Endothelial cell of umbilical vein (primary cell): ENCODE results near the gene GRM4. TPM values are rescaled to one million over a fixed set of nuclear protein-coding genes. Genes with fewer than 3 reads are reported as not detected.

Experiments used
- BruUV-seq: library from RNA; stranded (reverse); fragments of 400-500 nt; replicated peaks from 2 replicates; lab custom pipeline; 2021; lab: Mats Ljungman, UMichigan
- CTCF ChIA-PET: fragments of 300-600, 350-600 bp; sonication (Branson Sonifier 250); formaldehyde crosslinking; loops from one replicate; lab custom pipeline; 2021; ENCODE audit warnings: antibody characterized with exemption, inconsistent platforms; lab: Charles Lee
- POLR2A ChIA-PET: fragments of 300-600, 350-600 bp; sonication (Branson Sonifier 250); formaldehyde crosslinking; loops from one replicate; lab custom pipeline; 2021; ENCODE audit warnings: antibody characterized with exemption, inconsistent platforms; lab: Charles Lee
- DNase-seq: peaks from one replicate; pipeline ENCODE4 v3.0.0-alpha.2; 2011; ENCODE audit warnings: low read depth, low spot score
- FAIRE-seq: peaks from 2 replicates; lab custom pipeline; 2011; peaks lifted over from hg19 to GRCh38; lab: Jason Lieb, UNC
- H2AFZ ChIP-seq: 2 replicates; pipeline ENCODE4 v1.6.0; 2012; ENCODE audit warnings: low read depth, low read length, control low read depth, inconsistent platforms
- H3K27ac ChIP-seq: 2 replicates; pipeline ENCODE4 v1.5.1; 2011; ENCODE audit warnings: low read depth, mild to moderate bottlenecking, control low read depth, low read length, moderate library complexity; ENCODE audit not compliant: insufficient read depth
- H3K27me3 ChIP-seq, 2 experiments: 2 replicates each; pipeline versions ENCODE4 v1.6.0 to v1.6.1; 2011; ENCODE audit warnings: low read length in 2 of 2, mixed read lengths in 1 of 2; ENCODE audit not compliant: control insufficient read depth in 2 of 2, insufficient read depth in 2 of 2
- H3K36me3 ChIP-seq, 2 experiments: 2 replicates in 1 of 2; 3 replicates in 1 of 2; pipeline ENCODE4 v1.5.1; 2011; ENCODE audit warnings: low read length in 2 of 2, mild to moderate bottlenecking in 1 of 2, moderate library complexity in 1 of 2; ENCODE audit not compliant: control insufficient read depth in 2 of 2, insufficient read depth in 2 of 2; ENCODE audit errors: extremely low read depth in 1 of 2
- H3K4me1 ChIP-seq: 3 replicates; pipeline ENCODE4 v1.5.1; 2011; ENCODE audit warnings: mild to moderate bottlenecking, low read length; ENCODE audit not compliant: control insufficient read depth, insufficient read depth; ENCODE audit errors: extremely low read depth
- H3K4me2 ChIP-seq: 2 replicates; pipeline ENCODE4 v1.6.1; 2011; ENCODE audit warnings: low read length, control low read depth, mixed read lengths; ENCODE audit not compliant: insufficient read depth
- H3K4me3 ChIP-seq, 3 experiments: fragments of 200-600 bp in 1 of 3; sonication (generic), shearing (Covaris generic) in 1 of 3; replicated peaks in 1 of 3; 2 replicates each; pipeline ENCODE4 v1.5.1; 2011 to 2016; ENCODE audit warnings: control low read depth in 3 of 3, low read length in 3 of 3, mild to moderate bottlenecking in 2 of 3, inconsistent platforms in 1 of 3, low read depth in 1 of 3, moderate library complexity in 1 of 3; ENCODE audit not compliant: insufficient read depth in 1 of 3
- H3K79me2 ChIP-seq: 2 replicates; pipeline ENCODE4 v1.6.0; 2012; ENCODE audit warnings: low read length, inconsistent platforms; ENCODE audit not compliant: control insufficient read depth, insufficient read depth
- H3K9ac ChIP-seq: replicated peaks from 2 replicates; pipeline ENCODE3; 2011; ENCODE audit warnings: low read length, control low read depth; ENCODE audit not compliant: insufficient read depth; ENCODE audit errors: extremely low read depth
- H3K9me1 ChIP-seq: replicated peaks from 3 replicates; pipeline ENCODE4 v1.6.0; 2011; ENCODE audit warnings: mild to moderate bottlenecking, low read length; ENCODE audit not compliant: control insufficient read depth, insufficient read depth; ENCODE audit errors: extremely low read depth
- H3K9me3 ChIP-seq: replicated peaks from 2 replicates; pipeline ENCODE4 v1.5.1; 2012; ENCODE audit warnings: low read length, inconsistent platforms; ENCODE audit not compliant: control insufficient read depth, insufficient read depth
- H4K20me1 ChIP-seq: replicated peaks from 2 replicates; pipeline ENCODE3; 2011; ENCODE audit warnings: mild to moderate bottlenecking, low read length; ENCODE audit not compliant: control insufficient read depth, insufficient read depth; ENCODE audit errors: extremely low read depth
- EZH2 ChIP-seq: IDR thresholded peaks from 2 replicates; pipeline ENCODE4 v1.6.1; 2012; ENCODE audit warnings: borderline replicate concordance, low read depth, mild to moderate bottlenecking, moderate library complexity, low read length, inconsistent platforms; ENCODE audit not compliant: severe bottlenecking
- FOS ChIP-seq: IDR thresholded peaks from 2 replicates; pipeline ENCODE4 v1.6.1; 2011; ENCODE audit warnings: mild to moderate bottlenecking, low read length, moderate library complexity, borderline replicate concordance; ENCODE audit not compliant: insufficient read depth
- GATA2 ChIP-seq: IDR thresholded peaks from 2 replicates; pipeline ENCODE4 v1.7.0; 2011; ENCODE audit warnings: low read depth, mild to moderate bottlenecking, moderate library complexity, mixed read lengths, low read length; ENCODE audit not compliant: insufficient read length, insufficient read depth
- JUN ChIP-seq: IDR thresholded peaks from 2 replicates; pipeline ENCODE4 v1.6.1; 2011; ENCODE audit warnings: borderline replicate concordance, low read depth; ENCODE audit not compliant: insufficient read length, insufficient read depth
- MYC ChIP-seq: IDR thresholded peaks from one replicate; pipeline ENCODE4 v1.6.1; 2011; ENCODE audit warnings: mild to moderate bottlenecking, low read depth, low read length
- POLR2A ChIP-seq: IDR thresholded peaks from 2 replicates; pipeline ENCODE4 v1.6.1; 2012; ENCODE audit warnings: low read depth, mild to moderate bottlenecking, control low read depth, low read length
- POLR2AphosphoS5 ChIP-seq: IDR thresholded peaks from 2 replicates; pipeline ENCODE4 v1.6.1; 2012; ENCODE audit warnings: low read depth, mild to moderate bottlenecking, control low read depth, low read length, moderate library complexity; ENCODE audit not compliant: insufficient read depth
- dilution Hi-C: fragments of 300-500 bp; cut with MboI; formaldehyde crosslinking; loops from one replicate; pipeline ENCODE4 v1.15.0; 2019; ENCODE audit warnings: low sequenced_read_pairs; ENCODE audit not compliant: extremely low pct_ligation_motif_present
- intact Hi-C: fragments of 100-400 bp; cut with micrococcal nuclease; formaldehyde crosslinking; loops from one replicate; pipeline ENCODE4 v1.10.0; 2022
- polyA plus RNA-seq, 4 experiments: library from polyadenylated mRNA; depleted of rRNA in 3 of 4; stranded (reverse) in 3 of 4; unstranded in 1 of 4; fragments of >200 nt; gene quantifications; 2 replicates each; pipeline versions ENCODE4 v1.2.1 to v1.2.3, GENCODE V29; 2011 to 2012; ENCODE audit warnings: missing spikeins in 1 of 4
- total RNA-seq: library from RNA; stranded (reverse); gene quantifications from 2 replicates; pipeline ENCODE4 v1.2.3, GENCODE V29; 2021
- TF ChIP-seq, protein P1 (sequence below), 2 donors: IDR thresholded peaks; 1 replicate in 1 of 2; 2 replicates in 1 of 2; pipeline ENCODE4 v1.5.1; 2011; ENCODE audit warnings: low read length in 2 of 2, mild to moderate bottlenecking in 2 of 2, moderate library complexity in 2 of 2, control low read depth in 1 of 2, inconsistent platforms in 1 of 2, low read depth in 1 of 2; ENCODE audit not compliant: insufficient read depth in 1 of 2; ENCODE audit errors: extremely low read depth in 1 of 2
- TF ChIP-seq, protein P2 (sequence below): IDR thresholded peaks from 2 replicates; pipeline ENCODE4 v1.6.1; 2011; ENCODE audit not compliant: insufficient read depth, insufficient read length

The GRM4 gene
- total and polyA plus RNA-seq, 2 donors (not counting 3 experiments of a cell fraction or from before 2014, with no cell fraction given) = 0.03 TPM; not detected in 1

DNA sequence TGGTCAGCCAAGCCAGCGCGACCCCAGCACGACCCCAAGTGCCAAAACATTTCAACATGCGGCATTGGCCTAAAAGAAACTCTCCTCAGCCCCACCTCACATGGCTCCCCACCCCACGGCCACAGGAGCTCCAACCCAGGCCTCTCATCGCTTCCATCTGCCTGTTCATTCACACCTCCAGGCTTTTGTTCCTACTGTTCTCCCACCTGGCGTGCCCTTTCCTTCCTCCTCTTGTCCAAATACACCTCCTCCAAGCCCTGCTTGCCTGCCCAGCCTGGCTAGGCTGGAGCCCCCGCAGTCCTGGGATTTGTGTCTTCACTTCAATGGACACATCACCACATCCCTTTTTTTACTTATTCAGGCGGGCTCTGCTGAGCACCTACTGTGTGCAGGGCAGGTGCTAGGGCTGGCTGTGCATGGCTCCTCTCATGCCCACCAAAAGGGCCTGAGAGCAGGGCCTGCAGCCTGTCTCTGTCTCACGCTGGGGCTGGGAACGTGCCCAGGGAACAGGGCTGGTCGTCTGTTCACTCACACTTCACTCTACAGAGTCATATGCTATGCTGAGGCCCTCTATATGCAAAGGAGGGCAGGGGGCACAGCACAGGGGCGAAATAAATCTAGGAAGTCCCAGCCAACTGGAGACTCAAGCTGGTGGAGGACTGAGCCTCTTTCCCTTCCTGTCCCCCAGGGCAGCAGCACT lies 61.1 kb downstream of the GRM4 start:
- DNase-seq = no peak
- POLR2A ChIA-PET = no interaction called here
- BruUV-seq = no TSS peak
- H3K9ac ChIP-seq = no peak overlapping the region
- no peaks in the 10 kb centered on the region for H3K79me2 ChIP-seq
- dilution Hi-C loops (no loop called here), intact Hi-C loops (no loop called here)
- H3K27me3 ChIP-seq = no peaks in the 10 kb centered on the region
- H2AFZ ChIP-seq = no peak overlapping the region
- no peak overlapping the region for H3K4me2 ChIP-seq
- no peaks in the 10 kb centered on the region for H3K4me1 ChIP-seq
- no peaks in the 10 kb centered on the region for H3K9me1 ChIP-seq
- CTCF ChIA-PET = interaction anchor here (2.7 kb wide), 1 partner anchor 30 kb away, joined by 9 read pairs; no protein-coding TSS in a partner anchor
- TF ChIP-seq, protein P1, sequence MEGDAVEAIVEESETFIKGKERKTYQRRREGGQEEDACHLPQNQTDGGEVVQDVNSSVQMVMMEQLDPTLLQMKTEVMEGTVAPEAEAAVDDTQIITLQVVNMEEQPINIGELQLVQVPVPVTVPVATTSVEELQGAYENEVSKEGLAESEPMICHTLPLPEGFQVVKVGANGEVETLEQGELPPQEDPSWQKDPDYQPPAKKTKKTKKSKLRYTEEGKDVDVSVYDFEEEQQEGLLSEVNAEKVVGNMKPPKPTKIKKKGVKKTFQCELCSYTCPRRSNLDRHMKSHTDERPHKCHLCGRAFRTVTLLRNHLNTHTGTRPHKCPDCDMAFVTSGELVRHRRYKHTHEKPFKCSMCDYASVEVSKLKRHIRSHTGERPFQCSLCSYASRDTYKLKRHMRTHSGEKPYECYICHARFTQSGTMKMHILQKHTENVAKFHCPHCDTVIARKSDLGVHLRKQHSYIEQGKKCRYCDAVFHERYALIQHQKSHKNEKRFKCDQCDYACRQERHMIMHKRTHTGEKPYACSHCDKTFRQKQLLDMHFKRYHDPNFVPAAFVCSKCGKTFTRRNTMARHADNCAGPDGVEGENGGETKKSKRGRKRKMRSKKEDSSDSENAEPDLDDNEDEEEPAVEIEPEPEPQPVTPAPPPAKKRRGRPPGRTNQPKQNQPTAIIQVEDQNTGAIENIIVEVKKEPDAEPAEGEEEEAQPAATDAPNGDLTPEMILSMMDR (IDR thresholded peaks at IDR 0.05; ENCODE audit: extremely low read depth in 1 of 2, insufficient read depth in 1 of 2, low read depth in 1 of 2, low read length in 2 of 2) = no peak
- TF ChIP-seq, protein P2, sequence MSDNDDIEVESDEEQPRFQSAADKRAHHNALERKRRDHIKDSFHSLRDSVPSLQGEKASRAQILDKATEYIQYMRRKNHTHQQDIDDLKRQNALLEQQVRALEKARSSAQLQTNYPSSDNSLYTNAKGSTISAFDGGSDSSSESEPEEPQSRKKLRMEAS = no peak
- TF ChIP-seq GATA2 (no peak), MYC (no peak), POLR2A (no peak), EZH2 (no peak), FOS (no peak), JUN (no peak), POLR2AphosphoS5 (no peak)
- H4K20me1 ChIP-seq = no peaks in the 10 kb centered on the region
- H3K9me3 ChIP-seq = no peaks in the 10 kb centered on the region
- H3K36me3 ChIP-seq = no peaks in the 10 kb centered on the region
- H3K27ac ChIP-seq = no peak overlapping the region
- FAIRE-seq = no peak
- no peak overlapping the region for H3K4me3 ChIP-seq
